Measurements from ENCODE around the gene MBD6. TPM values are rescaled to one million over a fixed set of nuclear protein-coding genes. Genes with fewer than 3 reads are reported as not detected.
"Not testable (repeated sequence)": the region's sequence is repeated elsewhere in the genome, so short reads cannot be mapped to it uniquely, and the experiment has no call there.

MBD6 gene
- total RNA-seq, 2 donors from 2014 or later = 94.1 to 123 TPM

DNA sequence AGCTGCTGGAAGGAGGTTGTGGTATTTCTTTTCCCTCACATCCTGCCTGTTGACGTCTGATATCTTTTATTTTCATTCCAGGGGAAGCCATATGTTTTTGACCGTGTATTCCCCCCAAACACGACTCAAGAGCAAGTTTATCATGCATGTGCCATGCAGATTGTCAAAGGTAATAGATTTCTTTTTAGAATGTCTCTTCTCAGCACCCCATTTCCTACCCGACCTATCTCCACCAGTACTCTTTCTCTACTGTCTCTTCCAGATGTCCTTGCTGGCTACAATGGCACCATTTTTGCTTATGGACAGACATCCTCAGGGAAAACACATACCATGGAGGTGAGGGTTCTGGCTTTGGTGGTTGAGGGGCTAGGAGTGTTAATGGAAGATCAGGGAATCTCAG, 40.7 kb downstream of the MBD6 start:
- H3K9me3 Mint-ChIP-seq = no peaks in the 10 kb centered on the region
- no peak overlapping the region for H3K4me3 Mint-ChIP-seq
- H3K27me3 Mint-ChIP-seq = peaks cover 17 to 26% of the 10 kb centered on the region in 2 donors
- H3K4me1 Mint-ChIP-seq (ENCODE audit: low read depth in 2 of 2) = no peaks in the 10 kb centered on the region
- no peaks in the 10 kb centered on the region for H3K36me3 Mint-ChIP-seq
- DNase-seq (ENCODE audit: low spot score) (no peak), ATAC-seq (no peak)
- no peak overlapping the region for H3K27ac Mint-ChIP-seq

DNA sequence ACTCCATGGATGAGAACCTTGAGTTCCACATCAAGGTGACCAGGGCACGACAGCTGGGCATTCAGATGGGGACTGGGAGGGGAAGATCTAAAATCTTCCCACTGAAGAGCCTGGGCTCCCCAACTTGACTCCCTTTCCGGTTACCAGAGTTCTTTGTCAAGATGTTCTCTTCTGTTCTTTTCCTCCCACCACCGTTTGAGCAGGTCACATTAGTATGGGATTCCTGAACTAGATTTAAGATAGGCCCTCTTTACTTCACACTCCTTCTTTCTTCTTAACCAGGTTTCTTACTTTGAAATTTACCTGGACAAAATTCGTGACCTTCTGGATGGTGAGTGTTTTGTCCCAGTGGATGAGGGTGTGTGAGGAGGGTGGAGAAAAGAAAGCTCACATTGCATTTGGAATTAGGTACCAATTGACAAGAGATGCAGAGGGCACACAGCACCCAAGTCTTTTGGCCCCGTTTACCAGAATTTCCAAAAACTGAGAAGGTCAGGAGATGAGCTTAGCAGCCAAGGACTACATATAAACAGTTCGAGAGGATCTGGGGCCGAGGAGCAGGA, 41.6 kb downstream of the MBD6 start:
- Mint-ChIP-seq H3K27me3 (peaks cover 19 to 26% of the 10 kb centered on the region in 2 donors), H3K4me1 (ENCODE audit: low read depth in 2 of 2) (no peaks in the 10 kb centered on the region), H3K4me3 (no peak overlapping the region), H3K9me3 (no peaks in the 10 kb centered on the region), H3K36me3 (no peaks in the 10 kb centered on the region), H3K27ac (no peak overlapping the region)
- ATAC-seq (no peak), DNase-seq (ENCODE audit: low spot score) (no peak)

DNA sequence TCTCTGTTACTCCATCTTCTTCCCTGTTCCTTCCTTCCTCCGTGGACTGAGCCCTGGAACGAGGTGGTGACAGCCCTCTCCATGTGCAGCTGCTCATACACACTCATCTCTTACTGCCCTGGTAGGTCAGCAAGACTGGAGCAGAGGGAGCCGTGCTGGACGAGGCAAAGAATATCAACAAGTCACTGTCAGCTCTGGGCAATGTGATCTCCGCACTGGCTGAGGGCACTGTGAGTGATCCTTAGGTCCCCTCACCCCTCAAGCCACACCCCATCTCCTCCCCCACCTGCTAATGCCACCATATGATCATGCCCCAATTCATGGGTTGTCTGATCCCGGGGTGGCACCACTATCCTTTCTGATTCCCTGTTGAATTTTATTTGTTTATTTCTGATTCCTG, 46.2 kb downstream of the MBD6 start:
- DNase-seq (ENCODE audit: low spot score) = no peak
- ATAC-seq = no peak
- Mint-ChIP-seq H3K9me3 (no peaks in the 10 kb centered on the region), H3K27me3 (peaks cover 11 to 13% of the 10 kb centered on the region in 2 donors), H3K4me1 (ENCODE audit: low read depth in 2 of 2) (no peaks in the 10 kb centered on the region), H3K27ac (no peak overlapping the region), H3K36me3 (no peaks in the 10 kb centered on the region), H3K4me3 (no peak overlapping the region)

DNA sequence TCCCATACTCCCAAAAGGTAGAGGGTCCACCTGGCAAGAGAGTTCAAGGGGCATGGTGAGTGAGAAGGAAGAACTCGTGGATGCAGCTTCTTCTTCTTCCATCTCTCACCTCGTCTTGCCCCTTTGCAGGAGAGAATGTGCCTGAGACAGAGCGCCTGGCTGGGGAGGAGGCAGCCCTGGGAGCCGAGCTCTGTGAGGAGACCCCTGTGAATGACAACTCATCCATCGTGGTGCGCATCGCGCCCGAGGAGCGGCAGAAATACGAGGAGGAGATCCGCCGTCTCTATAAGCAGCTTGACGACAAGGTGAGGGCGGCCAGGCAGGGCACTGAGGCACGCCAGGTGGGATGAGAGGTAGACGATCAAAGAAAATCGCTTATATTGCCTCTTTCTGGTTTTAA, 47.2 kb downstream of the MBD6 start:
- Mint-ChIP-seq H3K36me3 (no peaks in the 10 kb centered on the region), H3K27me3 (peaks cover under 1 to 8% of the 10 kb centered on the region in 2 donors), H3K4me1 (ENCODE audit: low read depth in 2 of 2) (no peaks in the 10 kb centered on the region), H3K9me3 (no peaks in the 10 kb centered on the region), H3K27ac (no peak overlapping the region), H3K4me3 (no peak overlapping the region)
- ATAC-seq = no peak
- no peak for DNase-seq (ENCODE audit: low spot score)

DNA sequence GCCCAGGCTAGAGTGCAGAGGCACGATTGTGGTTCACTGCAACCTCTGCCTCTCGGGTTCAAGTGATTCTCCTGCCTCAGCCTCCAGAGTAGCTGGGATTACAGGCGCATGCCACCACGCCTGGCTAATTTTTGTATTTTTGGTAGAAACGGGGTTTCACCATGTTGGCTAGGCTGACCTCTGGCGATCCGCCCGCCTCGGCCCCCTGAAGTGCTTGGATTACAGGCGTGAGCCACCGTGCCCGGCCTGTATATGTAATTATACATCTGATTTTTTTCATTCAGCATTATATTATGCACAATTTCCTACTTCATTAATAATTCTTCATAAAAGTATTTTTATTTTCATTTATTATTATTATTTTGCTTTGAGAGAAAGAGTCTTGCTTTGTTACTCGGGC, 47.8 kb downstream of the MBD6 start:
- not testable (repeated sequence) for DNase-seq (ENCODE audit: low spot score); H3K9me3 Mint-ChIP-seq; ATAC-seq; H3K27ac Mint-ChIP-seq; H3K4me3 Mint-ChIP-seq; H3K4me1 Mint-ChIP-seq (ENCODE audit: low read depth in 2 of 2); H3K27me3 Mint-ChIP-seq; H3K36me3 Mint-ChIP-seq

DNA sequence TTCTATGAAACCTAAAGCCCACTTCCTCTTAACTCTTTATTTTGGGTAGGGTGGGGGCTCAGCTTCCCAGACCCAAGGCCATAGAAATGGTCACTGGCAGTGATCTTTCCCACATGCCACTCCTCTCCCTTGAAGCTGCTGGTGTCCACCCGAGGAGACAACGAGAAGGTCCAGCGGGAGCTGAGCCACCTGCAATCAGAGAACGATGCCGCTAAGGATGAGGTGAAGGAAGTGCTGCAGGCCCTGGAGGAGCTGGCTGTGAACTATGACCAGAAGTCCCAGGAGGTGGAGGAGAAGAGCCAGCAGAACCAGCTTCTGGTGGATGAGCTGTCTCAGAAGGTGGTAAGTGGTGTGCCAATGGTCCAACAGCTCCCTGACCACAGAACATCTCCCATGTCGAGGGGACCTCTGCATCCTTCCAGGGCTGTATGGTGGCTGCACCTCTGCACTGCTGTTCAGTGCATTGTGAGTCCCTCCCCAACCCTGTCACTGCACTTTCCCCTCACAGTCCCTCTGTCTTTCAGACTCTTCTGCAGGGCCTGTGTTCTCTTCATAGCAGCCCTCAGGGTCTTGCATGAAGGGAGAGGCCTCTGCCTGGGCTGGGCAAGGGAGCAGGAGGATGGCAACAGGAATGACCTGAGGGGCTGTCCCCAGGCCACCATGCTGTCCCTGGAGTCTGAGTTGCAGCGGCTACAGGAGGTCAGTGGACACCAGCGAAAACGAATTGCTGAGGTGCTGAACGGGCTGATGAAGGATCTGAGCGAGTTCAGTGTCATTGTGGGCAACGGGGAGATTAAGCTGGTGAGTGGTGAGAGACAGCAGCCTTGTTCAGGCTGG, 49.5 kb downstream of the MBD6 start:
- Mint-ChIP-seq H3K36me3 (no peaks in the 10 kb centered on the region), H3K4me3 (no peak overlapping the region), H3K9me3 (no peaks in the 10 kb centered on the region), H3K4me1 (ENCODE audit: low read depth in 2 of 2) (no peaks in the 10 kb centered on the region), H3K27ac (no peak overlapping the region), H3K27me3 (peaks cover 0 to 13% of the 10 kb centered on the region in 2 donors)
- DNase-seq (ENCODE audit: low spot score) (no peak), ATAC-seq (no peak)

DNA sequence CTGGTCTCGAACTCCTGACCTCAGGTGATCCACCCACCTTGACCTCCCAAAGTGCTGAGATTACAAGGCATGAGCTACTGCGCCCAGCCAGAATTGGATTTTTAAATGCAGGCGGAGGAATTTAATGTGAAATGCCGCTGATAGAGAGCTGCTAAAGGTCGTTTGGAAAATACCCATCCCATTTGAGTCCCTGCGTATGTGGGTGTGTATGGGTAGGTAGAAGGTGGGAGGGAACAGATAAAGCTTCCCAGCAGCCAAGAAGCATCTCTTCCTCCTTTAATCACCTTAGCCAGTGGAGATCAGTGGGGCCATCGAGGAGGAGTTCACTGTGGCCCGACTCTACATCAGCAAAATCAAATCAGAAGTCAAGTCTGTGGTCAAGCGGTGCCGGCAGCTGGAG, 52.2 kb downstream of the MBD6 start:
- no peaks in the 10 kb centered on the region for H3K36me3 Mint-ChIP-seq
- peaks cover 0 to 8% of the 10 kb centered on the region in 2 donors for H3K27me3 Mint-ChIP-seq
- no peak overlapping the region for H3K27ac Mint-ChIP-seq
- DNase-seq (ENCODE audit: low spot score) (no peak), ATAC-seq (no peak)
- no peaks in the 10 kb centered on the region for H3K4me1 Mint-ChIP-seq (ENCODE audit: low read depth in 2 of 2)
- H3K4me3 Mint-ChIP-seq = no peak overlapping the region
- H3K9me3 Mint-ChIP-seq = no peaks in the 10 kb centered on the region

DNA sequence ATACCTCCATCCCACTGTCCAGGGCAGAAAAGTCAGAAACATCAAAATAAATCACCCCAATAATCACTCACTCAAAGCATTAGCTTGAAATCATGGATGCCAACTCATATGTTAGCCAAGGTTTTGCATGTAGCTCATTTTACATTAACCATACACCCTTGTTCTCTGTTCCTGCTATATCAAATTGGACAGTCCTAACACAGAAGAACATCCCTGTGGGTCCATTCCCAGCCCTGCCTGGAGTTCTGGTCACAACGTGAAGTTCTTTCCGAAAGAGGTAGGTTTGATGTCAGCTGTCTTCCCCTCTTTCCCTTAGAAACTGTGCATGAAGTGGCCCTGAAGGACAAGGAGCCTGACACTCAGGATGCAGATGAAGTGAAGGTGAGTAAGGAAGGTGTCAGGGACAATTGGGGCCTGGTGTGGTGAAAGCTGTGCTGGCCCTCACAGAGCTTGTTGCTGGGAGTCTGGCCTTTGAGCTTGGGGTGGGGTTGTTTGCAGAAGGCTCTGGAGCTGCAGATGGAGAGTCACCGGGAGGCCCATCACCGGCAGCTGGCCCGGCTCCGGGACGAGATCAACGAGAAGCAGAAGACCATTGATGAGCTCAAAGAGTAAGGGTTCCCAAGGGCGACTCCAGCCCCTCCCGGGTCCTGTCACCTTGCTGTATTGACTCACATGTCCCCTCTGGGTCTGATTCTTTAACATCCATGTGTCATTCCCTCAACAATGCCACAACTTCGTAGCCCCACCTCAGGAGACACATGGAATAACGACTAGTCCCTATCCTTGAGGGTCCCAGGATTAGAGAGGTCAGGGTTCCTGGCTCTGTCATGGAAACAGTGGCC, 53.4 kb downstream of the MBD6 start:
- Mint-ChIP-seq H3K27me3 (peaks cover 0 to 7% of the 10 kb centered on the region in 2 donors), H3K4me1 (ENCODE audit: low read depth in 2 of 2) (no peaks in the 10 kb centered on the region), H3K27ac (no peak overlapping the region), H3K4me3 (no peak overlapping the region), H3K9me3 (no peaks in the 10 kb centered on the region), H3K36me3 (no peaks in the 10 kb centered on the region)
- peak in 1 of 2 donors; percentile 32 for ATAC-seq
- no peak for DNase-seq (ENCODE audit: low spot score)

DNA sequence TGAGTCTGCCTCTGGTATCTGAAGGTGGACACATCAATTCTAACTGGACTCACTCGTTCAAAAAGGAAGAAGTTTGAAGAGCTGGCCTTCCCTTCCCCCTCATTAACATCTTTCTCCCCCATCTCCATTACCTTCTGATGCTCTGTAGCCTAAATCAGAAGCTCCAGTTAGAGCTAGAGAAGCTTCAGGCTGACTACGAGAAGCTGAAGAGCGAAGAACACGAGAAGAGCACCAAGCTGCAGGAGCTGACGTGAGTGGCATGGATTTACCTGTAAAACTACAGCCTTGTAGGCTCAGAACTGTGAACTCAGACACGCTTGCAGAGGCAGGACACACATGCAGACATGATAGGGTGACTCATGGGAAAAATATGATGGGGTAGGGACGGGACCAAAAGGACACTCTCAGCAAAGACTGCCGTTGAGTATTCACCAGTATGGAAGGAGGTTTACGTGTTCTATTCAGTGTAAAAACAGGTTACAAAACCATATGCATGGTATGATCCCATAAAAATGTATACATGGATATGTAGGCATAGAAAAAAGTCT, 54.1 kb downstream of the MBD6 start:
- Mint-ChIP-seq H3K9me3 (no peaks in the 10 kb centered on the region), H3K4me1 (ENCODE audit: low read depth in 2 of 2) (no peaks in the 10 kb centered on the region), H3K27me3 (peaks cover 0 to 6% of the 10 kb centered on the region in 2 donors), H3K4me3 (no peak overlapping the region), H3K27ac (no peak overlapping the region), H3K36me3 (no peaks in the 10 kb centered on the region)
- DNase-seq (ENCODE audit: low spot score) (no peak), ATAC-seq (no peak)

DNA sequence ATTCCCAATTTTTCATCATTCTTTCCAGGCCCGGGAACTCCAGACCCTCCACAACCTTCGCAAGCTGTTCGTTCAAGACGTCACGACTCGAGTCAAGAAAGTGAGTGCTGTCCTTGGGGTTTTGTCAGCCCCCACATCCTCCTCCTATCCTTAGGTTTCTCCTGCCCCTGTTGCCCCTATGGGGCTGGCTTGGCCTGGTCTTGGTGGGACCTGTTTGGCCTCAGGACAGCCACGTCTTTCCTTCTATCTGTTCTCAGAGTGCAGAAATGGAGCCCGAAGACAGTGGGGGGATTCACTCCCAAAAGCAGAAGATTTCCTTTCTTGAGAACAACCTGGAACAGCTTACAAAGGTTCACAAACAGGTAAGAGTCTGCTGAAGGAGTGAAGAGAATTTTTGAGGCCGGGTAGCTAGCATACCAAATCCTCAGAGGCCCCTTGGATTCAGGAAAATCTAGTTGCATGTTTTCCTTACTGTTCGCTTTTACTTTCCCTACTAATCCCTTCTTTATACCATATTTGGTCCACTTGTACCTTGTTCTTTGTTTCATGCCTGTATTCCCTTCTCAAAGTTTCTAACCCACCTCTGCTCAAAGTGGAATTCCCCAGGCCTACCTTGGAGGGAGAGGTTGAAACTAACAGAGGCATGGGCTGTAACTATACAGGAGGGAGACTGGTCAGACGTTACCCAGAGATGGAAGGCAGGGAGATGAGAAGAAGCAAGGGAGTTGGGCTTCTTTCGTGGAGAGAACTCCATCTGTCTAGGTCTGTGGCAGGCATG, 55.5 kb downstream of the MBD6 start:
- Mint-ChIP-seq H3K36me3 (no peaks in the 10 kb centered on the region), H3K27me3 (peaks cover 3 to 8% of the 10 kb centered on the region in 2 donors), H3K4me3 (no peak overlapping the region), H3K4me1 (ENCODE audit: low read depth in 2 of 2) (peaks cover 1 to 2% of the 10 kb centered on the region in 2 donors), H3K27ac (no peak overlapping the region), H3K9me3 (no peaks in the 10 kb centered on the region)
- DNase-seq (ENCODE audit: low spot score) = no peak
- no peak for ATAC-seq

DNA sequence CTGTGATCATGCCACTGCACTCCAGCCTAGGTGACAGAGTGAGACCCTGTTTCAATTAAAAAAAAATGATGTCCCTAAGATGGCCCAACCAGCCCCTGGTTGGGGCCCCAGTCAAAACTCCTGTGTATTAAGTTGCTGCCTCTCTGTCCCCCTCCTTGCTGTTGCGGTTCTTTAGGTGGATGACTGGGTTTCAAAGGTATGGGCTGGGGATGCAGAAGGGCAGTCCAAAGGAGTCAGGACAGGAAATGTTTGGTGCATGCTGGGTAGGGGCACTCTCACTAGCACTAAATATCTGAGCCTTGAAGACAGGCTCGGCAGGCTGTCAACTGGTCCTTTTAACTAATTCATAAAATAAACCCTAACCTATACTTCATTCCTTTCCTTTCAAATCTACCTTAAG, 56.4 kb downstream of the MBD6 start:
- DNase-seq (ENCODE audit: low spot score) (no peak), ATAC-seq (no peak)
- no peak overlapping the region for H3K4me3 Mint-ChIP-seq
- no peaks in the 10 kb centered on the region for H3K36me3 Mint-ChIP-seq
- peaks cover 5 to 6% of the 10 kb centered on the region in 2 donors for H3K4me1 Mint-ChIP-seq (ENCODE audit: low read depth in 2 of 2)
- no peaks in the 10 kb centered on the region for H3K9me3 Mint-ChIP-seq
- H3K27ac Mint-ChIP-seq = no peak overlapping the region
- H3K27me3 Mint-ChIP-seq = peaks cover 7 to 11% of the 10 kb centered on the region in 2 donors

All from natural killer cell treated with Interleukin-12 subunit alpha and Interleukin-12 subunit beta and Interleukin-15 and Interleukin-18, amount 100 ng/mL, for 72 hours (primary cell).